CD4-positive, alpha-beta T cell (primary cell): ENCODE measurements around the gene C1QTNF9. TPM values are rescaled to one million over a fixed set of nuclear protein-coding genes. Genes with fewer than 3 reads are reported as not detected.

ENCODE experiments used
- ATAC-seq: fragments of 200-7000 bp; cut with Tn5 transposase; one replicate; pipeline ENCODE4 v1.10.0; 2022; ENCODE audit warnings: mild to moderate bottlenecking; ENCODE audit not compliant: poor library complexity
- CTCF ChIA-PET: fragments of 350-600 bp; sonication (Branson Sonifier 250); formaldehyde crosslinking; loops from one replicate; lab custom pipeline; 2021; ENCODE audit warnings: antibody characterized with exemption, inconsistent platforms; lab: Charles Lee
- POLR2A ChIA-PET: fragments of 350-600 bp; sonication (Branson Sonifier 250); formaldehyde crosslinking; loops from one replicate; lab custom pipeline; 2021; ENCODE audit warnings: antibody characterized with exemption, inconsistent platforms; lab: Charles Lee
- DNase-seq, 14 experiments: peaks; one replicate each; pipeline ENCODE4 v3.0.0-alpha.2; 2013 to 2020; ENCODE audit warnings: mixed read lengths in 2 of 14
- H3K27ac ChIP-seq, 2 donors: one replicate each; pipeline versions ENCODE4 v1.5.1 to v1.7.0; 2013; ENCODE audit warnings: low read length in 2 of 2, low read depth in 1 of 2, mild to moderate bottlenecking in 1 of 2
- H3K27me3 ChIP-seq, 2 experiments: 1 replicate in 1 of 2; 2 replicates in 1 of 2; pipeline versions ENCODE4 v1.6.1 to v1.7.0; 2013; ENCODE audit warnings: low read length in 2 of 2, control low read depth in 1 of 2, mild to moderate bottlenecking in 1 of 2, moderate library complexity in 1 of 2; ENCODE audit not compliant: insufficient read depth in 2 of 2, control insufficient read depth in 1 of 2
- H3K36me3 ChIP-seq: one replicate; pipeline ENCODE4 v1.6.1; 2013; ENCODE audit warnings: low read length, control low read depth; ENCODE audit not compliant: insufficient read depth
- H3K4me1 ChIP-seq: one replicate; pipeline ENCODE4 v1.6.1; 2013; ENCODE audit warnings: low read length, control low read depth; ENCODE audit not compliant: insufficient read depth
- H3K4me3 ChIP-seq: one replicate; pipeline ENCODE4 v1.5.1; 2013; ENCODE audit warnings: mild to moderate bottlenecking, low read length, moderate library complexity
- H3K9me3 ChIP-seq, 2 experiments: 1 replicate in 1 of 2; 2 replicates in 1 of 2; pipeline versions ENCODE4 v1.6.1 to v1.7.0; 2013; ENCODE audit warnings: low read length in 2 of 2, mild to moderate bottlenecking in 2 of 2, control low read depth in 1 of 2, moderate library complexity in 1 of 2; ENCODE audit not compliant: control insufficient read depth in 1 of 2, insufficient read depth in 1 of 2
- H3K27ac Mint-ChIP-seq: one replicate; pipeline ENCODE4 v1.8.0; 2020; ENCODE audit warnings: mixed read lengths
- H3K27me3 Mint-ChIP-seq: one replicate; pipeline ENCODE4 v1.8.0; 2021; ENCODE audit warnings: mixed read lengths
- H3K36me3 Mint-ChIP-seq: one replicate; pipeline ENCODE4 v1.8.0; 2021; ENCODE audit warnings: low read depth, mixed read lengths
- H3K4me1 Mint-ChIP-seq: one replicate; pipeline ENCODE4 v1.8.0; 2021; ENCODE audit warnings: low read depth, mixed read lengths
- H3K4me3 Mint-ChIP-seq: one replicate; pipeline ENCODE4 v1.8.0; 2020; ENCODE audit warnings: mild to moderate bottlenecking, mixed read lengths
- H3K9me3 Mint-ChIP-seq: one replicate; pipeline ENCODE4 v1.8.0; 2020; ENCODE audit warnings: mixed read lengths
- CTCF ChIP-seq: fragments of 200-600 bp; IDR thresholded peaks from one replicate; pipeline ENCODE4 v1.8.0; 2022; ENCODE audit warnings: antibody characterized with exemption, mild to moderate bottlenecking
- intact Hi-C, 2 experiments: fragments of 100-400 bp; cut with DNase I in 1 of 2; cut with micrococcal nuclease in 1 of 2; formaldehyde crosslinking; loops; one replicate each; pipeline versions ENCODE4 v1.15.1 to v1.9.0; 2023 to 2025; cut with DNase I, micrococcal nuclease
- total RNA-seq, 174 experiments: library from RNA in 2 of 174; stranded (reverse) in 2 of 174; gene quantifications; one replicate each; pipeline ENCODE4 v1.2.3 and lab custom pipeline; 2021 to 2026

C1QTNF9 gene
- total RNA-seq, 2 experiments from 2014 or later, result not detected

- intact Hi-C loops, result loop anchor here in 1 of 2 experiments (10.0 kb wide), 1 partner anchor 192 kb away; no protein-coding TSS in a partner anchor
- Mint-ChIP-seq H3K27me3 (no peaks in the 10 kb centered on the region), H3K4me3 (no peak overlapping the region), H3K27ac (no peak overlapping the region), H3K36me3 (peaks cover 98% of the 10 kb centered on the region), H3K4me1 (peaks cover 3% of the 10 kb centered on the region), H3K9me3 (no peaks in the 10 kb centered on the region)
- Histone ChIP-seq H3K4me1 (no peaks in the 10 kb centered on the region), H3K4me3 (no peak overlapping the region), H3K36me3 (peaks cover 97% of the 10 kb centered on the region), H3K27ac (no peak overlapping the region), H3K27me3 (no peaks in the 10 kb centered on the region), H3K9me3 (no peaks in the 10 kb centered on the region)
- ATAC-seq, result no peak
- no peak for TF ChIP-seq CTCF
- ChIA-PET CTCF (interaction anchor here (1.0 to 1.6 kb wide), 3 partner anchors 28 to 63 kb away, joined by 3 to 5 read pairs (median 3); no protein-coding TSS in a partner anchor), POLR2A (interaction anchor here (0.6 to 1.7 kb wide), 4 partner anchors 16 to 39 kb away, joined by 3 to 4 read pairs (median 4); partner anchors contain the start of gene C1QTNF9)
- DNase-seq, result no peak
Measured at GRCh38 chr13:24292481-24292880, 16.9 kb upstream of the C1QTNF9 start.

GRCh38 chr13:24293746-24294145, 15.6 kb upstream of the C1QTNF9 start:
- H3K27ac Mint-ChIP-seq, result no peak overlapping the region
- no peak for TF ChIP-seq CTCF
- H3K4me1 ChIP-seq, result no peaks in the 10 kb centered on the region
- intact Hi-C loops, result loop anchor here in 1 of 2 experiments (10.0 kb wide), 1 partner anchor 191 kb away; no protein-coding TSS in a partner anchor
- H3K4me3 ChIP-seq, result no peak overlapping the region
- H3K27ac ChIP-seq, result no peak overlapping the region
- no peaks in the 10 kb centered on the region for H3K27me3 ChIP-seq
- no peaks in the 10 kb centered on the region for H3K27me3 Mint-ChIP-seq
- H3K9me3 Mint-ChIP-seq, result no peaks in the 10 kb centered on the region
- ATAC-seq (no peak), DNase-seq (no peak)
- peaks cover 97% of the 10 kb centered on the region for H3K36me3 ChIP-seq
- H3K4me1 Mint-ChIP-seq, result peaks cover 3% of the 10 kb centered on the region
- peaks cover 98% of the 10 kb centered on the region for H3K36me3 Mint-ChIP-seq
- ChIA-PET CTCF (no interaction called here), POLR2A (interaction anchor here (1.0 to 1.7 kb wide), 2 partner anchors 13 to 17 kb away, joined by 3 to 4 read pairs; no protein-coding TSS in a partner anchor)
- H3K4me3 Mint-ChIP-seq, result no peak overlapping the region
- H3K9me3 ChIP-seq, result no peaks in the 10 kb centered on the region

- Histone ChIP-seq H3K4me1 (no peaks in the 10 kb centered on the region), H3K36me3 (peaks cover 98% of the 10 kb centered on the region), H3K9me3 (no peaks in the 10 kb centered on the region), H3K27me3 (no peaks in the 10 kb centered on the region), H3K4me3 (no peak overlapping the region), H3K27ac (no peak overlapping the region)
- DNase-seq (no peak), ATAC-seq (no peak)
- POLR2A ChIA-PET, result no interaction called here
- Mint-ChIP-seq H3K9me3 (no peaks in the 10 kb centered on the region), H3K4me1 (no peaks in the 10 kb centered on the region), H3K27me3 (no peaks in the 10 kb centered on the region), H3K27ac (no peak overlapping the region), H3K4me3 (no peak overlapping the region), H3K36me3 (peaks cover 99% of the 10 kb centered on the region)
- intact Hi-C loops, result loop anchor here in 1 of 2 experiments (10.0 kb wide), 1 partner anchor 185 kb away; no protein-coding TSS in a partner anchor
- no peak for TF ChIP-seq CTCF
- CTCF ChIA-PET, result no interaction called here
Measured at GRCh38 chr13:24299488-24300114, 9.8 kb upstream of the C1QTNF9 start.
